Smooth muscle cell (in vitro differentiated cells): Measurements from ENCODE around the gene FARP2. TPM values are rescaled to one million over a fixed set of nuclear protein-coding genes. Genes with fewer than 3 reads are reported as not detected.
"Not testable (repeated sequence)": the region's sequence is repeated elsewhere in the genome, so short reads cannot be mapped to it uniquely, and the experiment has no call there.

Experiments
- DNase-seq: peaks from one replicate; lab custom pipeline; 2025; ENCODE audit not compliant: unreplicated experiment; lab: John Stamatoyannopoulos, UW
- H2AFZ ChIP-seq: fragments of 200-600 bp; sonication (generic); 2 replicates; pipeline ENCODE4 v1.6.0; 2016; ENCODE audit warnings: antibody characterized with exemption, low read depth, mild to moderate bottlenecking
- H3F3A ChIP-seq: fragments of 200-600 bp; sonication (generic); 2 replicates; pipeline ENCODE4 v1.6.0; 2017; ENCODE audit warnings: antibody characterized with exemption, low read depth
- H3K27ac ChIP-seq: fragments of 200-600 bp; sonication (generic); 2 replicates; pipeline ENCODE4 v1.5.1; 2016; ENCODE audit warnings: low read depth, mild to moderate bottlenecking
- H3K27me3 ChIP-seq: fragments of 200-600 bp; sonication (generic); 2 replicates; pipeline ENCODE4 v1.6.1; 2016; ENCODE audit warnings: low read depth, mild to moderate bottlenecking
- H3K36me3 ChIP-seq: fragments of 200-600 bp; sonication (generic); 2 replicates; pipeline ENCODE4 v1.5.1; 2016; ENCODE audit warnings: low read depth
- H3K4me1 ChIP-seq: fragments of 200-600 bp; sonication (generic); 2 replicates; pipeline ENCODE4 v1.5.1; 2016; ENCODE audit warnings: low read depth
- H3K4me2 ChIP-seq: fragments of 200-600 bp; sonication (generic); 2 replicates; pipeline ENCODE4 v1.6.0; 2016; ENCODE audit warnings: mild to moderate bottlenecking
- H3K4me3 ChIP-seq: fragments of 200-600 bp; sonication (generic); 2 replicates; pipeline ENCODE4 v1.5.1; 2016; ENCODE audit warnings: mild to moderate bottlenecking
- H3K79me2 ChIP-seq: fragments of 200-600 bp; sonication (generic); 2 replicates; pipeline ENCODE4 v1.6.0; 2016; ENCODE audit warnings: low read depth, mild to moderate bottlenecking
- H3K9ac ChIP-seq: fragments of 200-600 bp; sonication (generic); 2 replicates; pipeline ENCODE4 v1.6.0; 2016; ENCODE audit warnings: low read depth
- H3K9me3 ChIP-seq: fragments of 200-600 bp; sonication (generic); replicated peaks from 2 replicates; pipeline ENCODE4 v1.5.1; 2016; ENCODE audit warnings: low read depth
- H4K20me1 ChIP-seq: fragments of 200-600 bp; sonication (generic); 2 replicates; pipeline ENCODE4 v1.6.0; 2016; ENCODE audit warnings: low read depth
- WGBS: methylation state at CpG from one replicate; pipeline ENCODE4 v1.1.7; 2016; ENCODE audit warnings: low lambda C conversion rate; 5-methylcytosine and 5-hydroxymethylcytosine counted together
- polyA plus RNA-seq: library from polyadenylated mRNA; unstranded; fragments of >200 nt; fragmentation: Nextera tagmentation; extraction: Ambion mirVana; gene quantifications from 2 replicates; pipeline ENCODE4 v1.2.1, GENCODE V29; 2016
- total RNA-seq: library from RNA; depleted of rRNA; stranded (reverse); fragments of >200 nt; gene quantifications from 2 replicates; pipeline ENCODE4 v1.2.3, GENCODE V29; 2014
- TF ChIP-seq, protein P1 (sequence below): fragments of 200-600 bp; sonication (generic); IDR thresholded peaks from 2 replicates; pipeline ENCODE4 v1.5.1; 2017; ENCODE audit warnings: borderline replicate concordance, mild to moderate bottlenecking, antibody characterized with exemption; ENCODE audit not compliant: insufficient read depth, poor library complexity, severe bottlenecking

FARP2 gene
- total and polyA plus RNA-seq, 2 experiments from 2014 or later: 15.9 to 27.4 TPM

DNA sequence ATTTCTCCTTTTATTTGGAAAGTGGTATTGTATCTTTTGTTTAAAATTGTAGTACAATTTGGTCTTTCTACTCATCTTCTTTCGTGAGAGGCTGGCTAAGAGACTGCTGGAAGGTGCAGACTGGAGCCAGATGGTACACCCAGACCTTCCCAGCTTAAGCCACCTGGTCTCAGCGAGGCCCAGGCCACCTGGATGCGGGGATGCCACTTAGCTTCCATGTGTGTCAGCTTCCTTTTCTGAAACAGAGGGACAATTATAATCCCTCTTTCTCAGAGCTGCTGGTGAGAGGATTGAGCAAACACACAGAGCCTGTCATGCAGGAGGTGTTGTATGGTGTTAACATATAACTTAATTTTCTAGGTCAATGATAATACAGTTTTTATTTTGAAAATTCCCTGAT lies 17.4 kb downstream of the FARP2 start:
- Histone ChIP-seq H3K4me3 (no peak overlapping the region), H3K27ac (no peak overlapping the region), H3K79me2 (peaks cover 56% of the 10 kb centered on the region), H3K4me2 (no peak overlapping the region), H3K9ac (no peak overlapping the region), H4K20me1 (peaks cover 68% of the 10 kb centered on the region), H3K27me3 (no peaks in the 10 kb centered on the region), H3K9me3 (no peaks in the 10 kb centered on the region), H2AFZ (no peak overlapping the region), H3K36me3 (no peaks in the 10 kb centered on the region), H3F3A (no peaks in the 10 kb centered on the region), H3K4me1 (no peaks in the 10 kb centered on the region)
- WGBS: 94% methylated on average over 3 of the region's 3 CpGs
- TF ChIP-seq, protein P1, sequence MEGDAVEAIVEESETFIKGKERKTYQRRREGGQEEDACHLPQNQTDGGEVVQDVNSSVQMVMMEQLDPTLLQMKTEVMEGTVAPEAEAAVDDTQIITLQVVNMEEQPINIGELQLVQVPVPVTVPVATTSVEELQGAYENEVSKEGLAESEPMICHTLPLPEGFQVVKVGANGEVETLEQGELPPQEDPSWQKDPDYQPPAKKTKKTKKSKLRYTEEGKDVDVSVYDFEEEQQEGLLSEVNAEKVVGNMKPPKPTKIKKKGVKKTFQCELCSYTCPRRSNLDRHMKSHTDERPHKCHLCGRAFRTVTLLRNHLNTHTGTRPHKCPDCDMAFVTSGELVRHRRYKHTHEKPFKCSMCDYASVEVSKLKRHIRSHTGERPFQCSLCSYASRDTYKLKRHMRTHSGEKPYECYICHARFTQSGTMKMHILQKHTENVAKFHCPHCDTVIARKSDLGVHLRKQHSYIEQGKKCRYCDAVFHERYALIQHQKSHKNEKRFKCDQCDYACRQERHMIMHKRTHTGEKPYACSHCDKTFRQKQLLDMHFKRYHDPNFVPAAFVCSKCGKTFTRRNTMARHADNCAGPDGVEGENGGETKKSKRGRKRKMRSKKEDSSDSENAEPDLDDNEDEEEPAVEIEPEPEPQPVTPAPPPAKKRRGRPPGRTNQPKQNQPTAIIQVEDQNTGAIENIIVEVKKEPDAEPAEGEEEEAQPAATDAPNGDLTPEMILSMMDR: no peak
- no peak for DNase-seq

DNA sequence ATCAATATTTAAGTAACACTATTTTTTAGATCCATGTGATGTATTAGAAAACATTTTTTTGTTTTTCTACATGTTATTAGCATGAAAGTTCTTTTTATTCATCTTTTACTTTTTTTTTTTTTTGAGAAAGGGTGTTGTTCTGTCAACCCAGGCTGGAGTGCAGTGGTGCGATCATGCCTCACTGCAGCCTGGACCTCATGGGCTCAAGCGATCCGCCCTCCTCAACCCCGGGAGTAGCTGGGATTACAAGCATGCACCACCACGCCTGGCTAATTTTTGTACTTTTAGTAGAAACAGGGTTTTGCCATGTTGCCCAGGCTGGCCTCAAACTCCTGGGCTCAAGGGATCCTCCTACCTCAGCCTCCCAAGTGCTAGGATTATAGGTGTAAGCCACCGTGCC lies 17.8 kb downstream of the FARP2 start:
- H3K4me2 ChIP-seq, H3K9me3 ChIP-seq, DNase-seq, H3K4me1 ChIP-seq, H3K4me3 ChIP-seq, H3K36me3 ChIP-seq, H3K27ac ChIP-seq, H3K9ac ChIP-seq, H2AFZ ChIP-seq, H3F3A ChIP-seq, H3K27me3 ChIP-seq: not testable (repeated sequence)
- 97% methylated on average over 6 of the region's 6 CpGs for WGBS
- Histone ChIP-seq H4K20me1 (peaks cover 69% of the 10 kb centered on the region), H3K79me2 (peaks cover 56% of the 10 kb centered on the region)

DNA sequence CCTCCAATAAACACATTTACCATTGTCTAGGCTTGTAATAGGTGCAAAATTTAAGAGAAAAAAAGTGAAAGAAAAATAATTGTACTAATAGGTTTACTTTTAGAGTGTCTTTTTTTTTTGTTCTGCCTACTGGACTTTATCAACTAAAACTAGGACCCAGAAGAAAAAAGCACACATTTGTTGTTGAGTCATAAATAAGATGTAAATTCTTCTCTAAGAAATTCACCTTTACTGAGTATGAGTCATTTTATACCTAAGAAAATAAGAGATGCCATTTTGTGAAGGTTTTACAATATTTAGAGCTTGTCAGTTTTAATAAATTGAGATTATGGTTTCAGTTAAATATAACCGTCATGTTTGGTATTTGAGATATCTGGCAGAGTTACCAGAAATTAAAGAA lies 19.2 kb downstream of the FARP2 start:
- Histone ChIP-seq H2AFZ (no peak overlapping the region), H3K4me3 (no peak overlapping the region), H3K4me2 (no peak overlapping the region), H3F3A (no peaks in the 10 kb centered on the region), H3K4me1 (no peaks in the 10 kb centered on the region), H3K9me3 (no peaks in the 10 kb centered on the region), H3K79me2 (peaks cover 46% of the 10 kb centered on the region), H3K36me3 (no peaks in the 10 kb centered on the region), H4K20me1 (peaks cover 67% of the 10 kb centered on the region), H3K9ac (no peak overlapping the region), H3K27ac (no peak overlapping the region), H3K27me3 (no peaks in the 10 kb centered on the region)
- WGBS: 100% methylated on average over 1 of the region's 1 CpG
- TF ChIP-seq, protein P1: no peak
- no peak for DNase-seq

DNA sequence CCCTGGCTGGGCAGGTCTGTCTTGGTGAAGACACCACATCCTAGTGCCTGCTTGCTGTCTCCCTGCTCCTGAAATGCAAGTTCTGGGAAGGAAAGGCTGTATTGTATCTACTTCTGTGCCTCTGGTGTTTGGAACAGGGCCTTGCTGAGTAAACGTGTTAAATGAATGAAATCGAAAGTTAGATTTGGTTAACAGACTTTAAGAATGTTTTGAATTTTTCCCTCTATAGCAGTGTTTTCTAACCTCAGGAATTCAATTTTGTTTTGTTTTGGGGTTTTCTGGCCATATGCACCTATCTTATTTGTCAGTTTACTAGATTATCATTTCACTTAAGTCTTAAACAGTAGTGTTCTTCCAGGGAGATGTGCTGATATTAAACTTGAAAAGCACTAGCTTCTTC lies 20.7 kb downstream of the FARP2 start:
- Histone ChIP-seq H3K9me3 (no peaks in the 10 kb centered on the region), H2AFZ (no peak overlapping the region), H3K4me2 (no peak overlapping the region), H3F3A (no peaks in the 10 kb centered on the region), H3K9ac (no peak overlapping the region), H3K27me3 (no peaks in the 10 kb centered on the region), H3K4me1 (no peaks in the 10 kb centered on the region), H4K20me1 (peaks cover 54% of the 10 kb centered on the region), H3K27ac (no peak overlapping the region), H3K36me3 (no peaks in the 10 kb centered on the region), H3K4me3 (no peak overlapping the region), H3K79me2 (peaks cover 42% of the 10 kb centered on the region)
- TF ChIP-seq, protein P1: no peak
- 95% methylated on average over 2 of the region's 2 CpGs for WGBS
- no peak for DNase-seq
